NCI-H446 treated with DMSO at 0.1 percent for 48 hours (cell line): ENCODE results near the gene ZSCAN31.
A peak's percentile ranks its signal among the peaks of the same experiment; 100 is the strongest.
"Not testable (repeated sequence)": the region's sequence is repeated elsewhere in the genome, so short reads cannot be mapped to it uniquely, and the experiment has no call there.

Experiments used
- DNase-seq: peaks from one replicate; lab custom pipeline; 2025; lab: John Stamatoyannopoulos, UW

Gene ZSCAN31

DNA sequence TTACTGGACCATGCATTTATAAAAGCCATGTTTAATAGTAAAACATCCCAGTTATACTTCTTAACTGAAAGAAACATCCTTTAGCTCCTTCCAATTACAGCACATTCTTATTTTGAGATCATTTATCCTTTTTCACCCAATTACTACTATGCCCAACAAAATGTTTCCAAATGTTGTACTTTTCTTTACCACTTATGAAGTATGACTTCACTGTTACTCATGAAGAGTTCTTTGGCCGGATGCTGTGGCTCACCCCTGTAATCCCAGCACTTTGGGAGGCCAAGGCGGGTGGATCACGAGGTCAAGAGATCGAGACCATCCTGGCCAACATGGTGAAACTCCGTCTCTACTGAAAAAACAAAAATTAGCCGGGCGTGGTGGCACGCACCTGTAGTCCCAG is 18.1 kb downstream of the ZSCAN31 start:
- not testable (repeated sequence) for DNase-seq

DNA sequence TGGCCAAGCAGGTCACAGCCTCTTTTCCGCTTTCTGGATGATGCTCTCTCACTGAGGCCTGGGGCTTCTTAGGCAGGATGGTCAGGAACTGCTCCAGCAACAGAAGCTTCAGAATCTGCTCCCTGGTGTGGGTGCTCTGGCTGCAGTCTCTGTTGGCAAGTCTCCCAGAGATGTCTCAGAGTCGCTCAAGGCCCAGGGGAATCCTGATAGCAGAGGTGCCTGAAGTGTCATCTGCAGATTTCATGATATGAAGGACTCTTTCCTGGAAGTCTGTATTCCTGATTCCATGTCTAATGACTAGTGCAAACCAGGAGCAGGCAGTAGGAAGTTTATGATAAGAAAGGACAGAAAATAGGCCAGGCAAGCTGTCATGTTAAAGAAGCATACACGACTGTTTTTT is 20.3 kb downstream of the ZSCAN31 start:
- no peak for DNase-seq

DNA sequence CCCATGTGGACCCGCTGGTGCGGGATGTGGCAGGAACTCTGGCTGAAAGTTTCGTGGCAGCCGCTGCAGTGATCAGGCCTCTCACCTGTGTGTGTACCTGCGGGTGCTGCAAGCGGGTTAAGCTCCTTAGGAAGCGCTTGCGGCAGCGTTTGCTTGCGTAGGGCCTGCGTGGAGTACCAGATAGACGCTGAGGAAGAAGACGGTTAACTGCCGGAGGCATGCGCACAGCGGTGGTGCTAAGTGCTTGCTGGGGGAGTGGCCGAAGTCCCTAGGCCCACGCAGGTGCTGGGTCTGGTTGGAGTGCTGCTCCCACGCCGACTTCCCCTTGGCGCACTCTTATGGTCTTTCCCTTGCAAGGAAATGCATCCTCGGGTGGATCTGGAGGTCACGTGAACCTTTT is 23.0 kb downstream of the ZSCAN31 start:
- no peak for DNase-seq

DNA sequence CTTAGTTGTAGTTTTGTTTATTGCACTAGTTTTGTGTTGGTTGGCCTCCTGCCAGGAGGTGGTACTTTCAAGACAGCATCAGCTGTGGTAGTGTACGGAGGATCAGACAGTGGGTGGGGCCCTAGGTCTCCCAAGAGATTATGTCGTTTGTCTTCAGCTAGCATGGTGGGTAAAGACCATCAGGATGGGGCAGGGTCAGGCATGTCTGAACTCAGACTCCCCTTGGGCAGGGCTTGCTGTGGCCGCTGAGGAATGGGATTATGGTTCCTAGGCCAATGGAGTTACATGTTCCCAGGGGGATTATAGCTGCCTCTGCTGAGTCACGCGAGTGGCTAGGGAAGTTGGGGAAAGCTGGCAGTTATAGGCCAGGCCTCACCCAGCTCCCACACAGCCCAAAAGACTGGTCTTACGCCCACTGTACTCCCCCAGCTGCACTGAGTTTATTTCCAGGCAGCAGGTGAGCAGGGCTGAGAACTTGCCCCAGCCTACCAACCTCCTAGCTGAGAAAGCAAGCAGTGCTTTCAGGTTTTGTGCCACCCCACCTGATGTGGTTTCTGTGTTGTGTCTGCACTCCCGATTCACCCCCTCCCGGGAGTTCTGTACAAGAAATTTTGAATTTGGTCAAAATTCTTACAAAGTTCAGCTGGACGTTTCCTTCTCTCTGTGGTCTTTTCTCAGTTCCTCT is 24.7 kb downstream of the ZSCAN31 start:
- no peak for DNase-seq

DNA sequence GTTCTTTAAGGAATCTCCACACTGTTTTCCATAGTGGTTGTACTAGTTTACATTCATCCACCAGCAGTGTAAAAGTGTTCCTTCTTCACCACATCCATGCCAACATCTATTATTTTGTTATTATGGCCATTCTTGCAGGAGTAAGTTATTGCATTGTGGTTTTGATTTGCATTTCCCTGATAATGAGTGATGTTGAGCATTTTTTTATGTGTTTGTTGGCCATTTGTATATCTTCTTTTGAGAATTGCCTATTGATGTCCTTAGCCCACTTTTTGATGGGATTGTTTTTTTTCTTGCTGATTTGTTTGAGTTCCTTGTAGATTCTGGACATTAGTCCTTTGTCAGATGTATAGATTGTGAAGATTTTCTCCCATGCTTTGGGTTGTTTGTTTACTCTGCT is 29.6 kb downstream of the ZSCAN31 start:
- DNase-seq, result not testable (repeated sequence)

DNA sequence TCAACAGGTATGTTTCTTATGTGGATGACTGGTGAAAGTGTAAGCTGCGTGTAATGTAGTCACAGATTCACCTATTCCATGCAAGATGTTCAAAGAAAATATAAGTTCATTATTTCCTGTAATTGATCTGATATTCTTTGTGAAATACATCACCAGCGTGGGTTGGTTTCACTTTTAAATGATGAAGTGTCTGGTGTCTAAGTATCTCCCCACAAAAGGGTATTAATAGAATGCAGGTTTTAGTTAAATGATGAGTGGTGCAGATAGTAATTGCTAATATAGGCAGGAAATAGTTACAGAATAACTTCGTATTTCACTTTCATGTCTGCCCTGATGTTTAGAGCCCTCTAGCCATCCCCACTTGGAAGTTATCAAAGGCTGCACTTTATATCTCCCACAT is 32.4 kb downstream of the ZSCAN31 start:
- DNase-seq, result no peak

DNA sequence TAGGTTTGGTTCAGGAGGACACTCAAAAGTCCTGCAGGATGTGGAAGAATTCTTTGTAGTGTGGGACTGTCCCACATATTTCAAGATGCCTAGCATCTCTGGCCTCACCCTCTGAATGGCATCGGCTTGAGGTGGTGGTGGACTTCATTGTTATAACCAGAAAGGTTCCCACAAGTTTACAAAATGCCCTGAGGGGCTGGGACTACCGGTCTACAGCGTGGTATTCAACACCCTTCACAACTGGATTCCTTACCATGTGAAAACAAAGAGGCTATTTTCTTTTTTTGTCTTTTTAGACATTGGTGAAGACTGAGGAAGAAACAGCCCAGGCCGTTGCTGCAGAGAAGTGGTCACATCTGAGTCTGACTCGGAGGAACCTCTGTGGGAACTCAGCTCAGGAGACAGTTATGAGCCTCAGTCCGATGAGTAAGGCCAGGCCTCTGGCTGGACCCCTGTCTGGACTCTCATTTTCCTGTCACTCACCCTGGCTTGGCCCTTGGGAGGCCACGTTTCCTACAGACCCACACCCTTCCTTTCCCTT is 39.4 kb downstream of the ZSCAN31 start:
- DNase-seq, result no peak

DNA sequence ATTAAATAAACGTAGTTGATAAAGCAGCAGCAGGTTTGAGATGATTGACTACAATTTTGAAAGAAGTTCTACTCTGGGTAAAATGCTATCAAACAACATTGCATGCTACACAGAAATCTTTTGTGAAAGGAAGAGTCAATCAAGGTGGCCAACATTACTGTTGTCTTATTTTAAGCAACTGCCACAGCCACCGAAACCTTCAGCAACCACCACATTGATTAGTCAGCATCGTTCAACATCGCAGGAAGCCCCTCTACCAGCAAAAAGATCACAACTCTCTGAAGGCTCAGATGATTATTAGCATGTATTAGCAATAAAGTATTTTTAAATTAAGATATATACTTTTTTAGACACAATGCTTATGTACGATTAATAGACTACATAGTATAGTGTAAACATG is 40.6 kb downstream of the ZSCAN31 start:
- DNase-seq, result no peak

DNA sequence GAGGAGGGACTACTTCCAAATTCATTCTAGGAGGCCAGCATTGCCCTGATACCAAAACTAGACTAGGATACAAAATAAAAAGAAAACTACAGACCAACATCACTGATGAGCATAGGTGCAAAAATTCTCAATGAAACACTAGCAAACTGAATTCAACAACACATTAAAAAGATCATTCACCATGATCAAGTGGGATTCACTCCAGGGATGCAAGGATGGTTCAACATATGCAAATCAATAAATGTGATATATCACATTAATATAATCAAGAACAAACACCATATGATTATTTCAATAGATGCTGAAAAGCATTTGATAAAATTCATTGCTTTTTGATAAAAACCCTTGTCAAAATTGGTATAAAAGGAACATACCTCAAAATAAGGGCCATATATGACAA is 44.4 kb downstream of the ZSCAN31 start:
- no peak for DNase-seq

DNA sequence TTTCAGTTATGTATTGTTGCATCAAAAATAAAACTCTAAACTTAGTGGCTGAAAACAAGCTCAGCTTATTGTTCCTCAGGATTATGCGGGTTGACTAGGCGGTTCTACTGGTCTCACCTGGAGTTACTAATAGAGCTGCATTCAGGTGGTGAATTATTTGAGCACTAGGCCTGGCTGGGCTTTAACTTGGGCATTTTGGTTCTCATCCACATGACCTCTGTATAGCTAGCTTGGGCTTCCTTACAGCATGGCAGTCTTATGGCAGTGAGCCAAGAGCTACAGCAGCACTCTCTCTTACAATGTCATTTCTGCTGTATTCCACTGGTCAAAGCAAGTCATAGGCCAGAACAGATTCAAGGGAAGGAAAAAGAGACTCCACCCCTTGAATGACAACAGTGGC is 53.0 kb downstream of the ZSCAN31 start:
- DNase-seq, result no peak

DNA sequence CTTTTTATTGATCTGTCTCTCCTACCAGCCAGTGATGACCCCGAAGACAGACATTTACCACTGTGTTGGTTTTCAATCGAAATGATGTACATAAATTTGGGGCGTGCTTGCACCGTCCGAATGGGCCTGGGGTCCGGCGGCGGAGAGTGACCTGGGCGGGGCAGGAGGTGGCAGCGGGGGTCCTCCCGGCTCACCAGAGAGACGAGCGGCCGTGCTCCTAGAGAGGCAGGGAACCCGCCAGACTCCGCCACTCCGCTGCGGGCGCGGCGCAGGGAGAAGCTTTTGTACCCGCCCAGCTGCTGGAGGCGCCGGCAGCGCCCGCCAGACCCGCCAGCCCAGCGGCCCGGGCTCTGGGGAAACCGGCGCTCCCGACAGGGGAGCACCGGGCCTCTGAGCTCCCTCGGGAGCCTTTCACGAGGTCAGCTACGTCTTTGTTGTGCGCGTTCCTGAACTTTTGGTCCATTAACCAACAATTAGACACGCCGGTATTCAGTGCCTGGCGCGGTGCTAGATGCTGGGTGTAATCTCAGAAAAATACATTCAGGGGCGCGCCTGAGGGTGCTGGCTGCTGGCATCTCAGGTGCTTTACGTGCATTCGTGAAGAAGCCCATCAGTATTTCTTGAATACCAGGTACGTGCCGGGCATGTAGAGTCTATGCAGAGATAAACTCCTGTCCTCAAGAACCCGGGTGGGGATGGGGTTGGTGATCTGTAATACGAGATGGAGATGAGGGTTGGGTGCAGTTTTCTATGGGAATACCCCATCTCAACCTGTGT is 54.5 kb downstream of the ZSCAN31 start, which contains the start of gene PGBD1:
PGBD1 (plus strand) TSS at position 285 of the 777 bp plus-strand sequence. CDS start 2,242 bp downstream, outside the sequence.
- DNase-seq, result peak; percentile 39

DNA sequence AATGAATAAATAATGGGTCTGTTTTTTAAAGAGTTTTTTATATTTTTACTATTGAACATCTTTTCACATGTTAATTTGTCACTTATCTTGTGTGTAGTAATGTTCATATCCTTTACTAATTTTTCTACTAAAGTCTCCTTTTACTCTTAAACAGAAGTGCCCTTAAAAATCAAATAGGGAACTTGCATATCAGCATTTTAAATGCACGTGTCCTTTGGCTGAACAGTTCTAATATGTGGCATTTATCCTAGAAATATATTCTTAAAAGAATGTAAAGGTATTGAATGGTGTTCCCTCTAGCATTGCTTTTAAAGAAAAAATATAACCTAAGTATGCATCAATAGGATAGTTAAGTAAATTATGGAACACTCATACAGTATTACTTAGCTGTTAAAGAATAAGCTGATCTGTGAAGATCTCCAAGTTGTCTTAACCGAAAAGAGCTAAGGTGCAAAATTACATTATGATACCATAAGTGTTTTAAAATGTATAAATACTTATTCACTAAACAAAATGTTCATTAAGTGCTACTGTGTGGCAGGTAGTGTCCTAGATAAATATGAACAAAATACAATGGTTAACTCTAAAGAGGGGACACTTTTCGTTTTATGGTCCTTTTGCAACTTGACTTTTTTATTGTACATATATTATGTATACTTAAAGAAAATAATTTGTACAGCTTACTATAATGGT is 55.2 kb downstream of the ZSCAN31 start:
- no peak for DNase-seq

DNA sequence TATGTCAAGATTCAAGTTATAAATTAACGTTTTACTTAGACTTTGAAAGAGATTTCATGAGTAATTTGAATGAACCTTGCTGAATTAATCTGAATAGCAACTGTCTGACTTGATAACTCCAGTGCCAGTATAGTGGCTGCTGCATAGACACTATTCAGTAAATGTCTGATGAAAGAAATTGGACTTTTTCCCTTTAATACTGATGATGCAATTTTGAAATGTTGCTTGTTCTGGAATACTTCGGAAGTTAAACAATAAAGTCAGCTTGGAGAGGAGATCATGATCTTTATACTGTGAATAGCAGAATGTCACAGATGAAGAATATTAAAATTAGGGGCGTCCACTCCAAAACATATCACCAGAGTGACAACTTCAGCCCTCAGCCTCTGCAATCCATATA is 58.2 kb downstream of the ZSCAN31 start:
- no peak for DNase-seq

DNA sequence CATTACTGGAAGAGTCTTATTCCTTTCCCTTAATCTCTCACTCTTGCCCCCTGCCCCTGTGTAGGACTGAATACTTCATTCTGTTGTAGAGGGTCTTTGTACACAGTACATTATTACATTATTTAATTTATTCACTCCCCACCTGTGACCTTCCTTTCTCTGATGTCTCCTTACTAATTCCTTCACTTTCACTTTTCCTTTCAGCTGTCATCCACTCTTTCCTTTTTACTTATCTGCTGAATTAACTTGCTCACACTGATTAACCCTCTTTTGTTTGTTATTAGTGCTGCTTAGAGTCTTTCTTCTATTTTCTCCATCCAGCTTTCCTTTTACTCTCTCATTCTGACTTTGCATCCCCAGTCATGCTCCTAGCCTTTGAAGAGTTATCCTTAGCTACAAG is 61.1 kb downstream of the ZSCAN31 start:
- DNase-seq, result no peak
